ENCODE results near the gene RAET1L. TPM values are rescaled to one million over a fixed set of nuclear protein-coding genes. Genes with fewer than 3 reads are reported as not detected.

Gene RAET1L
- total and polyA plus RNA-seq, 2 of the 4 experiments (the other 2 are of a cell fraction), result not detected

DNA sequence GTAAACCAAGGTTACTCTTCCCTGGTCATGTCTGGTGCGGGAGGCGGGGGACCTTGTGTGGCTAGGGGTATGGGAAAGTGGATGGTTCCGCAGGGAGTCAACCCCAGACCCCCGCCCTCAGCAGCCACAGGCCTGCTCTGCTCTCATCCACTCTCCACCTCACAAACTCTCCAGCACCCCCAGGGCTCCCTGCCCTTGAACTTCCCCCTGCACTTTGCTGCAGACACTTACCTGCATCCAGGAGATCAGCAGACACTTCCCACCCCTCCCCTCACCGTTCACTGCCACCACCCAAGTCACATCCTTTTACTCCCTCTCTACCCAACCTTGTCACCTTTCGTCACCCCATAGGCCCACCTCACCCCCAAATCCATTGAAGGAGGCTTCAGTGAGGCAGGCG, 3.9 kb upstream of the RAET1L start:
- H2AFZ ChIP-seq (replicated peaks; ENCODE audit: low read length, poor library complexity), result no peak overlapping the region
- 0 out of 2 replicates have a peak, but pooled peaks cover 2% of the 10 kb centered on the region for H3K9me3 ChIP-seq (ENCODE audit: control insufficient read depth, insufficient read depth, low read length)
- no peak overlapping the region for H2BK120ac ChIP-seq (ENCODE audit: low read depth, low read length)
- peaks cover 84% of the 10 kb centered on the region for H3K27me3 ChIP-seq (ENCODE audit: control insufficient read depth, insufficient read depth, low read length)
- H2AK9ac ChIP-seq (replicated peaks; ENCODE audit: low read depth, low read length, poor library complexity), result peak overlapping the region; percentile 42
- H3K27ac ChIP-seq (ENCODE audit: insufficient read depth, low read length), result no peak overlapping the region
- DNase-seq, result no peak
- no peak overlapping the region for H3K14ac ChIP-seq (replicated peaks; ENCODE audit: low read depth, low read length)
- H3K4me1 ChIP-seq (ENCODE audit: control insufficient read depth, insufficient read depth, low read length), result peaks cover 3% of the 10 kb centered on the region; the same call in 1 of the 2 replicates
- no CpG with 5 or more reads among the region's 7 CpGs for WGBS, 2 experiments (ENCODE audit: extremely low coverage in 2 of 2, insufficient read length in 1 of 2)
- no peaks in the 10 kb centered on the region for H3K36me3 ChIP-seq (ENCODE audit: control insufficient read depth, insufficient read depth, low read length)
- H2BK20ac ChIP-seq (ENCODE audit: low read depth, low read length), result no peak overlapping the region
- no peak overlapping the region for H3K56ac ChIP-seq (ENCODE audit: extremely low read depth, insufficient read depth, low read length)
- intact Hi-C loops (cut with micrococcal nuclease) (no loop called here), dilution Hi-C loops (cut with HindIII; ENCODE audit: low sequenced_read_pairs, unreplicated experiment) (no loop called here), in situ Hi-C loops (cut with MboI; ENCODE audit: low sequenced_read_pairs) (no loop called here)
- no peak overlapping the region for H4K91ac ChIP-seq (ENCODE audit: insufficient read depth, low read depth, low read length)
- H3K9me1 ChIP-seq (ENCODE audit: insufficient read depth, low read length), result no peaks in the 10 kb centered on the region
- no peak overlapping the region for H3K23ac ChIP-seq (ENCODE audit: low read depth, low read length)
- ChIA-PET CTCF (no interaction called here), POLR2A (ENCODE audit: unreplicated experiment) (interaction anchor here (0.6 kb wide), 1 partner anchor 383 kb away, joined by 3 read pairs; no protein-coding TSS in a partner anchor)
- H3K9ac ChIP-seq (ENCODE audit: low read depth, low read length), result no peak overlapping the region
- H4K8ac ChIP-seq (ENCODE audit: low read depth in 2 of 2, low read length in 2 of 2), result no peak overlapping the region
- no TSS peak for BruUV-seq (replicated peaks)
- TF ChIP-seq RCOR1 (IDR thresholded peaks at IDR 0.05; ENCODE audit: insufficient replicate concordance, low read length) (no peak), SMC3 (IDR thresholded peaks at IDR 0.05; ENCODE audit: low read depth, low read length) (no peak), CEBPB (IDR thresholded peaks at IDR 0.05; ENCODE audit: low read depth, low read length) (no peak), FOS (IDR thresholded peaks at IDR 0.05; ENCODE audit: low read depth, low read length) (no peak), RFX5 (IDR thresholded peaks at IDR 0.05; ENCODE audit: low read depth, low read length) (no peak), MAZ (IDR thresholded peaks at IDR 0.05; ENCODE audit: borderline replicate concordance, low read depth, low read length) (no peak)
- no peak overlapping the region for H2AK5ac ChIP-seq (ENCODE audit: low read depth, low read length)
- no peak overlapping the region for H3K18ac ChIP-seq (ENCODE audit: low read depth, low read length)
- no peak overlapping the region for H2BK5ac ChIP-seq (ENCODE audit: low read depth, low read length, poor library complexity, severe bottlenecking)
- H3K79me1 ChIP-seq (ENCODE audit: low read depth in 1 of 2, low read length in 2 of 2), result no peaks in the 10 kb centered on the region
- H3K4me2 ChIP-seq (ENCODE audit: low read depth, low read length), result no peak overlapping the region
- no peak for ATAC-seq (ENCODE audit: low read depth)
- H4K20me1 ChIP-seq (ENCODE audit: insufficient read depth, low read length), result no peaks in the 10 kb centered on the region
- no peak overlapping the region for H3K4ac ChIP-seq (ENCODE audit: low read depth, low read length)
- no peak overlapping the region for H2BK15ac ChIP-seq (ENCODE audit: low read depth, low read length)
- H3K4me3 ChIP-seq (ENCODE audit: insufficient read depth, low read depth, low read length), result no peak overlapping the region
- H4K5ac ChIP-seq (ENCODE audit: low read depth, low read length), result no peak overlapping the region

All from IMR-90 (cell line).